ELF-1 (cell line): ENCODE results near the gene COMMD1.
"Not testable (repeated sequence)": the region's sequence is repeated elsewhere in the genome, so short reads cannot be mapped to it uniquely, and the experiment has no call there.

ENCODE experiments used
- DNase-seq: peaks from one replicate; pipeline ENCODE4 v3.0.0-alpha.2; 2016; ENCODE audit warnings: low read depth, low spot score

Gene COMMD1

DNA sequence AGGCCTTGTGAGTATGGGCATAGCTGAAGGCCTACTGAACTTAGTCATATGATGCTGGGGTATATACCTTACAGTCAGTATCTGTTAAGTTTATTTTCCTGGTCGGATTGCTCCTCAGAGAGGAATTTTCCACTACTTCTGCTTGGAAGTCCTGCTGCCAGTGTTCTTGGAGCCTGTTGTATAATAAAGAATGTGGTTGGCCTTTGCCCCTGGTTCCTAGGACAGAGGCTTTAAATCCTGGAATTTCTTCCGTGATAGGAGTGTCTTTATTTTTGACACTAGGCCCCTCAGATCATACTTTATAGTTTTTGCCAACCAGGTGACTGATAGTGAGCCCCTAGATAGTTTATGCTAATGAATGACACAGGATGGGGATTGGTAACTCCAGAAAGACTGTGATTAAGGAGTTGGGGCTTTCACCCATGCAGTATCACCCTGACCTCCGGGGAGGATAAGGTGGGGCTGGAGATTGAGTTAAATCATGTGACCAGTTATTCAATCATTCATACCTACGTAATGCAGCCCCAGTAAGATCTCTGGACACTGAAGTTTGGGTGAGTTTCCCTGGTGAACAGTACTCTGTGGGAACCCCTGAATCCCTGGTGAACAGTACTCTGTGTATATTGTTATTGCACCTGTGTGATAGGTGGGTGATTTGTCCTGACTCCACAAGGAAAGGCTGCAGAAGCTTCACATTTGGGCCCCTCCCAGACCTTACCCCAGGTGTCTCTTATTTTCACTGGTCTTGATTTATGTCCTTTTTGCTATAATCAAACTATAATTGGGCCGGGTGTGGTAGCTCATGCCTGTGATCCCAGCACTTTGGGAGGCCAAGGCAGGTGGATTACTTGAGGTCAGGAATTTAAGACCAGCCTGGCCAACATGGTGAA is 56.9 kb downstream of the COMMD1 start:
- DNase-seq: peak; percentile 64

DNA sequence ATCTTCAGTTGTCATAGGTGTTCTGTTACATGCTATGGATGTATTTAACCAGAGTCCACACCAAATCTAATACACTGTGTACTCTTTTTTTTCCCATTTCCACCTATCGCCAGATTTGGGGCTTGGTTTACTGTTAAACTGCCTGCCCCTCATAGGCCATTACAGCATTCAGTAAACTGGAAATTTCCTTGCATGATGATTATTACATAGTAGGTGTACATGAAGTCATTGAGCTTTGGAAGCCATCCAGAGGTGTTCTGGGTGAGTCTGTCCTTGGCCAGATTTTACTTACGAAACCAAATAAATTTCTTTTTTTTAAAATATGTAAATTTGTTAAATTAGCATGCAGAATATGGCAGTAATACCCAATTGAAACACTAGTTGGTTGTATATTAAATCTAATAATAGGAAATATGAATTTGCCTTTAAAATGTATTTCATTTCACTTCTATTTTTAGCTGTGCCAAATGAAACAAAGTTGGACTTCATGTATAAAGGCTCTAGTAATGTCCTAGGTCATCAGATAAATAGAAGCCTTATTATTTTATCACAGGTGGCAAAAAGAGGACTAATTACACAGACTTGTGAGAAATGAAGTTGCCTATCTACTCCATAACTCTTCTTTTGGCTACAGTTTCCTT is 60.7 kb downstream of the COMMD1 start:
- DNase-seq: no peak

DNA sequence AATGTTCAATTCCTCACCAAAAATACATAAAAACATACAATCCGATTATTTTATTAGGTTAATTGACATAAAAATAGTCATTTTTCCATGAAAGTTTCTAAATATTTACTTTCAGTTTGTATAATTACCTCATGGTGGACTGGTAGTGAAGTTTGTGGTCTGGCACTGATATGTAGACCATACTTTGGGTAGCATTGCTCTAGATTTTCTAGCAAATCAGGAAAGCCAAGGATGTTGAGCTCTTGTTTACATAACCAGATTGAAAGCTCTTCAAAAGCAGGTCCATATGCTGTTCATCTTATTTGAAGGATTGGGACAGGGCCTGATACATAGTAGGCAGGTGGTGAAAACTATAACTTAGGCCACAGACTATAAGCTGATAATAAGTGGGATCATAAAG is 61.8 kb downstream of the COMMD1 start:
- DNase-seq: no peak

DNA sequence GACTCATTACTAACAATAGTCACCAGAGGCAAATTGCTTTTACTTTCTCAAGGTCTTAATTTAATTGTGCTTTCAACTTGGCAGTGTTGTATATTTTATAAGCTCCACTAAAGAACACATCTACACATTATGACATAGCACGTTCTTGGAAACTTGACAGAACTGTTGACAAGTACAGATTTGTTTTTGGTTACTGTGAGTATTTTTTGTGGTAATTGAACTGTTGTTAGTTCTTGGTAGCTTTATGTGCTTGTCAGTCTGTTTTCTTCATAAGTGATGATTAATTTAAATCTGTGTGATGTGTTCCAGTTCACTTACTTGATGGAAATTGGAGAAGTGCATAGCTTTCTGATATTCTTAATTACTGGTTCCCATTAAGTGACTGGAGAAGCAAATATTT is 63.9 kb downstream of the COMMD1 start:
- no peak for DNase-seq

DNA sequence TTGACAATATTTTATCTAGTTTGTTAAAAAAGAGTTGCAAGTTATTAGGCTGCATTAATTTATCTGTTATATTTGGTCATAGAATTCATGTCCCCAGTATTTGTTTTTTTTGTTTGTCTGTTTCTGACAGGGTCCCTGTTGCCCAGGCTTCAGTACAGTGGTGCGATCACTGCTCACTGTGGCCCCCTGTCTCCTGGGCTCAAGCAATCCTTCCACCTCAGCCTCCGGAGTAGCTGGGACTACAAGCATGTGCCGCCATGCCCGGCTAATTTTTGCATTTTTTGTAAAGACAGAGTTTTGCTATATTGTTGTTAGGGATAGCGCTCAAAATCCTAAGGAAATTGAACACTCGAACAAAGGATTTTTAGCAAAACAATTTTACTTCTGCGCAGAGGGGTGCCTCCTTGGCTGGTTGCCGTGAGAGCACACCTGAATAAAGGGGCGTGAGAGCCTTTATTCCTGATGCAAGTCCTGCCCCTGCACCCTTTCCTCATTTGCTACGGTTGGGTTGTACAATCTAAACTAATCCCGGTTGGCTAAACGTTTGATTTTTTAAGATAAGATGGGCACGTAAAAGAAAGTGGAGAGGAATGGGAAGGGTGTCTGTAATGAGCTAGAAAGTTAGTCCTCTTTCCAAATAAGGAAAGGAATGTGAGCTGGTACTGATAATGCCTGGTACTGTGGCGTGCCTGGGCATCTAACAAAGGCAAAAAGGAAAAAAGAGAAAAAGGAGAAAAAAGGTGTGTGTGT is 65.5 kb downstream of the COMMD1 start:
- DNase-seq: peak; percentile 65

DNA sequence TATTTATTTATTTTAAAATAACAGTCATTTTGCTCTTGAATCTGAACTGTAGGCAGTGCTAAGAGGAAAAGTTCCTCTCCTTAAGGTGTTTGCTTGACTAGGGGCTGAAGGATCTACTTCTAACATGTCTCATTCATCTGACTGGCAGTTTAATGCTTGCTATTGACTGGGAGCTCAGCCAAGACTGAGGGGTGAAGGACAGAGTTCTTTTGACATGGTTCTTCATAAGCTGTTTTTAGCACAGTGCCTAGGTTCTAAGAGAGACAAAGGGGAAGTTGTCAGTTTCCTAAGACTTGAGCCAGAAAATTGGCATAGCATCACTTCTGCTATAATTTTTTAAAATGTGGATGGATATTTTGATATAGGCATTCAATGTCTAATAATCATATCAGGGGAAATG is 73.0 kb downstream of the COMMD1 start:
- no peak for DNase-seq

DNA sequence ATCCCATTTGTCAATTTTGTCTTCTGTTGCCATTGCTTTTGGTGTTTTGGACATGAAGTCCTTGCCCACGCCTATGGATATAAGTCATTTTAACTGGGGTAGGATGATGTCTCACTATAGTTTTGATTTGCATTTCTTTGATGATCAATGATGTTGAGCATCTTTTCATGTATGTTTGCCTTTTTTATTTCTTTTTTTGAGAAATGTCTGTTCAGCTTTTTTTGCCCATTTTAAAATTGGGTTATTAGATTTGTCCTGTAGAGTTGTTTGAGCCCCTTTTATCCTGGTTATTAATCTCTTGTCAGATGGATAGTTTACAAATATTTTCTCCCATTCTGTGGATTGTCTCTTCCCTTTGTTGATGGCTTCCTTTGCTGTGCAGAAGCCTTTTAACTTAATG is 75.3 kb downstream of the COMMD1 start:
- DNase-seq: no peak

DNA sequence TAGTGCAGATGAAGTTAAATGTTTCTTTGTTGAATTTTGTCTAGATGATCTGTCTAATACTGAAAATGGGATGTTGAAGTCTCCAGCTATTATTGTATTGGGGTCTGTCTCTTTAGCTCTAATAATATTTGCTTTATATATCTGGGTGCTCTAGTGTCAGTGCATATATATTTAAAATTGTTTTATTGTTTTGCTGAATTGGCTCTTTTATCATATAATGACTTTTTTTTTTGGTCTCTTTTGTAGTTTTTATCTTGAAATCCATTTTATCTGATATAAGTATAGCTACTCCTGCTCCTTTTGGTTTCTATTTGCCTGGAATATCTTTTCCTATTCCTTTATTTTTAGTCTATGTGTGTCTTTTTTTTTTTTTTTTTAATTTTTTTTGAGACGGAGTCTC is 79.2 kb downstream of the COMMD1 start:
- no peak for DNase-seq

DNA sequence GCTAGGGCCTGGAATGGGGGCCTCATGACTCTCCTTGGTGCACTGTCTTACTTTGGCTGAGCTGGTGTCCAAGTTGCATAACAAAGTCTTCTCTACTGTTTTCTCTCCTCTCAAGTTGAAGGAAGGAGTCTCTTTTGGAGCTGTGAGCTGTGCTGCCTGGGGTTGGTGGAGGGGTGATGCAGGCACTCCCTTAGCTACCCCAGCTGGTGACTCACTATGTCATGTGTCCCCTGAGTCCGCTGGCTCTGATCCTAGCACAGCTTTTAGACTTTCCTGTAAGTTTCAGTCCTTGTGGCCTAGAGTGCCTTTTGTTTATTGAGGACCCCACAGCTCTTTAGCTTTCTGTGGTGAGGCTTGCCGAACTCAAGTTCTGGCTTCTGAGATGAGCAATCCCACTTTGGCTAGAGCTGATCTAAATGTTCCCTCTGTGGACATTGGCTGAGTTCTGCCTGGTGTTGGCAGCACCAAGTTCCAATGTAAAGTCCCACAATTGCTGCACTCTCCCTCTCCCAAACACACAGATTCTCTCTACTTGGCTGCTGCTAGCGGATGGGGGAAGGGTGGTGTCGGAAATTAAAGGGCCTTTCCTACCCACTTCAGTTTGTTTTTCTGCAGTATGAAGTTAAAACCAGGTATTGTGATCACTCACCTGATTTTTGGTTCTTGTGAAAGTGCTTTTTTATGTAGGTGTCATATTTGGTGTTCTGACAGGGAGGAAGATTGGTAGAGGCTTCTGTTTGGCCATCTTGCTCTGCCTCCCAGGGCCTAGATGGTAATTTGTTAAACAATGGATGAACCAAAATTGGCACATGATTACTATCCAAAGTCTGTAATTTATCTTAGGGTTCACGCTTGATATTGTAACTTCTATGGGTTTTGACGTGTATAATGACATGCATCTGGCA is 83.2 kb downstream of the COMMD1 start:
- no peak for DNase-seq

DNA sequence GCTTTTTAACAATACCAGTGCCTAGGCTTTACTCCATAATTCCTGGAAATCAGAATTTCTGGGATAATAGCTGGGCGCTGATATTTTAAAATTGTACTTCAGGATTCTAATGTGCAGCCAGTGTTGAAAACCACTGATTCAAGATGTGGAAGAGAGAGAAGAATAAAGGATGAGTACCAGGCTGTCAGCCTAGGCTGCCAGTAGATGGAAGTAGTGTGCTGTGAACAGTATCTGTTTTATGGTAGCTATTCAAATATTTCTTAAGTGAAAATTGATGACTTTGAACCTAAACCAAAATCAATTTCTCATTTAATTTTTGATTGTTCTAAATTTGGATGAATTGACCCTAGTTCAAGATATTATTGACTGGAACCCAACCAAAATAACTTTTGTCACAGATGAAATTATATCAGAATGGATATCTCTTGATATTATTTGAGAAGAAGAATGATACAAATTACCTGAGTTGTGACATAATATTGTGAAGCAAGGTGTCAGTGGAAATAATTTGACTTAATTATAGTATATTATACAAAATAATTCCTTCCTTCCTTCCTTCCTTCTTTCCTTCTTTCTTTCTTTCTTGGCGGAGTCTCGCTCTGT is 88.0 kb downstream of the COMMD1 start:
- DNase-seq: no peak

DNA sequence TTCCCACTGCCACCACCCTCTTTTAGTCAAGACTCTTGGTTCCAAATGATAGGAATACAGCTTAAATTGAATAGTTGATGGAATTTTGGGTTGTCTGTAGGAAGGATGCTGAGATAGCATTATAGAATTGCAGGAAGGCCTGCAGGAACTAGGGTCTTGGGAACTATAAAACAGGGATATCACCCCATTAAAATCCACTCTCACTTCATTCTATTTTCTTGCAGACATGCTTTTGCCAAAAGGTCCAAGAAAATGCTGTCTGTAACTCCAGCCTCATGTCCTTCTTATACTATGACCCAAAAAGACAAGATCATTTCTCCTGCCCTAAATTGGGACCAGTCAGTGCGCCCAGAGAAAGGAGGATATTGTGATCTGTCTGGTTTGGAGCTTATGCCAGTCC is 89.1 kb downstream of the COMMD1 start:
- DNase-seq: no peak

DNA sequence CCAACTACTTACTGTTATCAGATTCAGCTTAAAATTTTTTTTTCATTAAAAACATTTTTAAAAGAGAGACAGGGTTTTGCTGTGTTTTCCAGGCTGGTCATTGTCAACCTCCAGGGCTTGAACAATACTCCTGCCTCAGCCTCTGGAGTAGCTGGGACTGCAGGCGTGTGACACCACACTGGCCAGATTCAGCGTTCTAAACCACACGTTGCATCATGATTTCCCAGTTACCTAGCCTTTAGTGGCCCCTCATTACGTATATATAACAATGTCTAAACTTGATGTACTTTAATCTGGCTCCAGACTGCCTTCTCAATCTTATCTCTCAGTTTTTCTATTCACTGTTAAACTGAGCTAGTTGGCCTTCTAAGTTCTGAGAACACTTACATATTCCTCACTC is 89.6 kb downstream of the COMMD1 start:
- DNase-seq: no peak

DNA sequence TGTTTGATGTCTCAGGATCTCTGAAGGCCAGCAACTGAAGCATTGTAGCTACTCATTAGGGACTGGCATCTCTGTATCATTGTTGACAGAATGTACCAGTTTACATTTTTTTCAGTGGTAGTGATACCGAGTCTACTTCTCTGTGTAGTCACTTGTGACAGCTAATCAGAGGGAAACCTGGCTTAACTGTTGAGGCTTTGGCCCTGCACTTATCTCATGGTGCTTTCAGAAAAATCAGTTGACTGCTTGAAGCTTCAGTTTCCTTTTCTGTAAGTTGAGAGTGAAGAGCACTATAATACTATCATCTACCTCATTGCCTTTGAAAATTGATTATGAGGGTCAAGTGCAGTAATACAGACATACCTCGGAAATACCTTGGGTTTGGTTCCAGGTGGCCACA is 90.0 kb downstream of the COMMD1 start:
- no peak for DNase-seq

DNA sequence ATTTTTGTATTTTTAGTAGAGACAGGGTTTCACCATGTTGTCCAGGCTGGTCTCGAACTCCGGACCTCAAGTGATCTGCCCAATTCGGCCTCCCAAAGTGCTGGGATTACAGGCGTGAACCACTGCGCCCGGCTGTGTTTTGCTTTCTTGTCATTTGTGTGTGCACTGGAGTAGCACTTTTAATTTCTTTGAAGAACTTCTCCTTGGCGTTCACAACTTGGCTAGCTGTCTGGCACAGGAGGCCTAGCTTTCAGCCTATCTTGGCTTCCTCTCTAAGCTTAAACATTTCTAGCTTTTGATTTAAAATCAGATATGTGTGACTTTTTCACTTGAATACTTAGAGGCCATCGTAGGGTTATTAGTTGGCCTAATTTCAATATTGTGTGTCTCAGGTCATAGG is 93.0 kb downstream of the COMMD1 start:
- no peak for DNase-seq

DNA sequence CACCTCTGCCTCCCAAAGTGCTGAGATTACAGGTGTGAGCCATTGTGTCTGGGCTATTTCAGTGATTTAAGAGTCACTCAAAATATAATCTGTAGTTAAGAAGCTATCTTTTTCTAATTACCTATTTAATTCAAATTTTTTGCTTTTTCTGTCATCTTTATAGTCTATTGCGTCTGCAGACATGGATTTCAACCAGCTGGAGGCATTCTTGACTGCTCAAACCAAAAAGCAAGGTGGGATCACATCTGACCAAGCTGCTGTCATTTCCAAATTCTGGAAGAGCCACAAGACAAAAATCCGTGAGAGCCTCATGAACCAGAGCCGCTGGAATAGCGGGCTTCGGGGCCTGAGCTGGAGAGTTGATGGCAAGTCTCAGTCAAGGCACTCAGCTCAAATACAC is 95.1 kb downstream of the COMMD1 start:
- no peak for DNase-seq

DNA sequence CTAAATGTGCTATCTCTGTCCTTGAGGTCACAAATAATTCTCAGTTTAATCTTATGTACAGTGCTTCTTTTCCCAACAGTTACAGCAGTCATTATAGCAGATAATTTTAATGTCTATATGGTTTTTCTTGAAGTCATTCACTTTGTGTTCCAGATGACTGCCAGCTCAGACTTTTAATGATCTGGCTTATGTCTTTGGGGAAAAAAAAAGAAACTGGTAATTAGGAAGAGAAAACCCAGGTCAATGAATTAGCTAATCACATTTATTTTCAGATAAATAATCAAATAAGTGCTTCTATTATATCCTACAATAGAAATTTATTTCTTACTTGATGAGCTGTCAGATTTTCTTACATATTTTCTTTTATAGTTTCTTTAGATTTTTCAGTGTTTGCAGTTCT is 96.0 kb downstream of the COMMD1 start:
- no peak for DNase-seq

DNA sequence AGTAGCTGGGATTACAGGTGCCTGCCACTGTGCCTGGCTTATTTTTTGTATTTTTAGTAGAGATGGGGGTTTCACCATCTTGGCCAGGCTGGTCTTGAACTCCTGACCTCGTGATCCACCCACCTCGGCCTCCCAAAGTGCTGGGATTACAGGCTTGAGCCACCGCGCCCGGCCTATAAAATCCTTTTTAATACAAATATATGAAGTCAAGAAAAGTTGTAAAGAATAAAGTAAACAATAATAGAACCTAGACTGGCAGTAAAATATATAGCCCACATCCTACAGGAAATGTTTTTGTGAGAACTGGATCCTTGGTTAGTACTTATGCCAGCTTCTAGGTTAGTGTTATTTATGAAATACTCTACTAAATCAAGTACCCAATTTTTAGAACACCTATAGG is 99.0 kb downstream of the COMMD1 start:
- not testable (repeated sequence) for DNase-seq

DNA sequence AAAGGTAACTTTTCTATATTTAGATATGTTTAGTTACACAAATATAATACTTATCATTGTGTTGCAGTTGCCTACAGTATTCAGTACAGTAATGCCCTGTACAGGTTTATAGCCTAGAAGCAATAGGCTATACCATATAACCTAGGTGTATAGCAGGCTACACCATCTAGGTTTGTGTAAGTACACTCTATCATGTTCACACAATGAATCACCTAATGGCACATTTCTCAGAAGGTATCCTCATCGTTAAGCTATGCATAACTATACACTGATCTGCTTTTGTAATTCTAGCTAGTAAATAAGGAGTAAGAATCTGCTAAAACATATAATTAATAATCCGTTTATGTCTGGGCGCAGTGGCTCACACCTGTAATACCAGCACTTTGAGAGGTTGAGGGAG is 102.1 kb downstream of the COMMD1 start:
- DNase-seq: no peak

DNA sequence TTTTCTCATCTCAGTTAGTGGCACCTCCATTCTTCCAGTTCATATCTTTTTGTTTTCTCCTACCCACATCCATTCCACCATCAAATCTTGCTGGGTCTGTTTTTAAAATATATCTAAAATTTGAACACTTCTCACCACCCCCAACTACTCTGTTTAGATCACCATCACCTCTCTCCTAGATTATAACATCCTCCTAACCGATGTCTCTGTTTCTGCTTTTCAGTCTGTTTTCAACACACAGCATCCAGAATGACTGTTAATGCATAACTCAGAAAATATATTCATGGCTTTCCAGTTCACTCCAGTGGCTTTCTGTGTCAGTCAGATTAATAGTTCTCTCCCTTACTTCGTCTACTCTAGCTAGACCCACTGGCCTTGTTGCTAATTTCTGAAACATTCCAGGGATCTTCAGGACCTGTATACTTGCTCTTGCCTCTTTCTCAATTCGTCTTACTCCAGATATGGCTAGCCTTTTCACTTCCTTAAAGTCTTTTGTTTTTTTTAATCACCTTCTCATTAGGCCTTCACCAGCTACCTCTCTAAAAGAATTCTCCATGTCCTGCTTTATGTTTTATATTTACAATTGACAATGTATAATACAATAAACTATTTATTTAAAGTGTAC is 105.3 kb downstream of the COMMD1 start:
- no peak for DNase-seq

DNA sequence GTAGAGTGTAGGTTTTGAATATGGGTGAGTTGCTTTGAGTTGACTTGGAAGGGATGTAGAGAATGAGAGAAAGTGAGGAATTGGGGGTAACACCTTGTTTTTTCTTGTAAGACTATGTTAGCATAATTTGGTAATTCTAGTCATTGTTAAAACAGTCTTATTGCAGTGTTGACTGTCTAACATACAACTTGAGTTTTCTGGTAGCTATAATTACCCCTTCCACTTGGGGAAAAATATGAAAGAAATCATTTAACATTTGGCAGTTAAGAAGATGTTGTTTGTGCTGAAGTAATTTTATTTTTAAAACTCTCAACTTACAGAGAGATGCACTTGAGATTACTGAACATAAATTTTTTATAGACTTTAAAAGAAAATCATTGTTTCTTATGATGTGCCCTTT is 108.2 kb downstream of the COMMD1 start:
- DNase-seq: no peak

DNA sequence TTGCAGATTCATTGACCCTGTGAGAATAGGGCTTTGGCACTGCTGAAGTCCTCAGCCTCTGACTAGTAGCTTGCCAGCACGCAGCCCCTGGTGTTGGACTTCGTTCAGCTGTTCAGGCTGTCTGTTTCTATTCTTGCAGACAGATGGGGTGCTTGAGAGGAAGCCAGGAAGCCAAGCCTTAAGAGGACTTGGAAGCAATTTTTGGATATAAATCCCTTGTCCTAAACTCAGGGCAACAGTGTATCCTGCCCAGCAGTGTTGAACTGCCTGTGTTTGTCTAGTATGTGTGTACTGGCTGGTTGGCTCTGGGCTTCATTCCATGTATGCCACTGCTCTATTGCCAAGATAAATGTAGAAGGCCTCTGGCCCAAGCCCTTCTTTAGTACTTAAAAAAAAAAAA is 108.6 kb downstream of the COMMD1 start:
- DNase-seq: peak; percentile 17
